Kidney tubule cell (primary cell): Measurements from ENCODE around the gene TMEM167B.
"Not testable (repeated sequence)": the region's sequence is repeated elsewhere in the genome, so short reads cannot be mapped to it uniquely, and the experiment has no call there.

Experiments used
- DNase-seq: peaks from one replicate; pipeline ENCODE4 v3.0.0-alpha.2; 2018; ENCODE audit warnings: low spot score

TMEM167B gene

GRCh38 chr1:109090196-109091077 is at the start of gene TMEM167B:
TMEM167B (plus strand) TSS chr1:109090764; CDS start chr1:109090873, 109 bp downstream.
- DNase-seq: peak; percentile 94

- peak; percentile 21 for DNase-seq
Measured at GRCh38 chr1:109040989-109041620, 49.5 kb upstream of the TMEM167B start.

GRCh38 chr1:109041621-109042468 is 48.7 kb upstream of the TMEM167B start, which contains the start of gene WDR47:
WDR47 (minus strand) TSS chr1:109042102; CDS start chr1:109023512, 18,590 bp downstream.
- peak; percentile 98 for DNase-seq

DNA sequence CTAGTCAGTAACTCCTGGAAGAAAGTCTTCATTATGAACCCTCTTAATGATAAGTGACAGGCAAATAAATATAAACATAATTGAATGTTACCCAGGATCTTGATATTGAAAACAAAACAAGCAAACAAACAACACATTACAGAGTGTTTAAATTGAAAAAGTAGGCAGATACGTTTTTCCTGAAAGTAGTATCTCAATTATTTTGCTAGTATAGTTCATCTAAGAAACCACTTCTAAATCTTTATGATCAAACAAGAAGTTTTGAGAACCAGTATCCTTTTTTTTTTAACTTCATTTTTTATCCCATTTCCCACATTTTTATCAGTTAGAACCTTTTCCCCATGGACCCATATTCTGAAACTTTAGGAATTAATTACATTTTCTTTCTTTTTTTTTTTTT is 45.0 kb upstream of the TMEM167B start:
- DNase-seq: no peak

GRCh38 chr1:109046671-109047070 is 43.9 kb upstream of the TMEM167B start:
- DNase-seq: no peak

GRCh38 chr1:109047339-109047738 is 43.2 kb upstream of the TMEM167B start:
- DNase-seq: no peak

GRCh38 chr1:109048335-109048734 is 42.2 kb upstream of the TMEM167B start:
- no peak for DNase-seq

- DNase-seq: peak; percentile 80
Measured at GRCh38 chr1:109050228-109050995, 40.2 kb upstream of the TMEM167B start.

DNA sequence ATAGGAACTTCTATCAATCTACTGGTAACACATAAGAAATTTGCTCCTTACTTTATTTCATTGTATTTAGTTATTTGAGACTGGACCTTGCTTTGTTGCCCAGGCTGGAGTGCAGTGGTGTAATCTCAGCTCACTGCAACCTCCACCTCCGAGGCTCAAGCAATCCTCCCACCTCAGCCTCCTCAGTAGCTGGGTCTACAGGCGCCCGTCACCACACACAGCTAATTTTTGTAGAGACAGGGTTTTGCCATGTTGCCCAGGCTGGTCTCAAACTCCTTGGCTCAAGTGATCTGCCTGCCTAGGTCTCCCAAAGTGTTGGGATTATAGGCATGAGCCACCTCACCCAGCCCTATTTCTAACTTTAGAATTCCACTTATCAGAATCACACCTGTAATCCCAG is 38.4 kb upstream of the TMEM167B start:
- DNase-seq: not testable (repeated sequence)

DNA sequence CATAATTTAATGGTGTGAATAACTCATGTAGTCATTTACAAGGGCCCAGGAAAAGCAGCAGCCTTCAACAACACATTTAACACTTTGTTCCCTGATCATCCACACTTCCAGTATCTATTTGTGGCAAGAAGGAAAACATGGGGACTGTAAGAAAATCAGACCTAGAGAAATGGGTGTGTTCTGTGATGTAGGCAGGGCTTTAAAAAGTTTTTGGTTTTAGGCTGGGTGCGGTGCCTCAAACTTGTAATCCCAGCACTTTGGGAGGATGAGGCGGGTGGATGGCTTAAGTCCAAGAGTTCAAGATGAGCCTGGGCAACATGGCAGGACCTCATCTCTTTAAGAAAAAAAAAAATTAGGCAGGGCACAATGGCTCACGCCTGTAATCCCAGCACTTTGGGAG is 34.5 kb upstream of the TMEM167B start:
- DNase-seq: no peak

- DNase-seq: no peak
Measured at GRCh38 chr1:109059026-109059425, 31.5 kb upstream of the TMEM167B start.

DNA sequence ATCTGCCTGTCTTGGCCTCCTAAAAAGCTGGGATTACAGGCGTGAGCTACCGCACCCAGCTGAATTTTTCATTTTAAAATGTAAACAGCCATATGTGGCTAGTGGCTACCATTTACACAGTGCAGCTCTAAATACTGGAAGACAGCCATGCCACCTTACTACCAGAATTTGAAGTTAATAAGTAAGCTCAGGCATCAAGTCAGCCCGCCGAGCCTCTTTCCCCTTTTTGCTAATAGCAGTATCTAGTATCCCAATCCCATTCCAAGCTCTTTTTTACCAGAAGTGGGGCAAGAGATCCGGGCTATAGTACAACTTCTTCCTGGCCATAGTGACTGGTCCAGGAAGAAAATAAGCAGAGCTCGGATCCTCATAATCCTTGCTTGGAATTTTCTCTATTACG is 29.9 kb upstream of the TMEM167B start:
- DNase-seq: no peak

- DNase-seq: no peak
Measured at GRCh38 chr1:109061183-109061582, 29.4 kb upstream of the TMEM167B start.

GRCh38 chr1:109065137-109065536 is 25.4 kb upstream of the TMEM167B start:
- no peak for DNase-seq

- no peak for DNase-seq
Measured at GRCh38 chr1:109067883-109068282, 22.7 kb upstream of the TMEM167B start.

DNA sequence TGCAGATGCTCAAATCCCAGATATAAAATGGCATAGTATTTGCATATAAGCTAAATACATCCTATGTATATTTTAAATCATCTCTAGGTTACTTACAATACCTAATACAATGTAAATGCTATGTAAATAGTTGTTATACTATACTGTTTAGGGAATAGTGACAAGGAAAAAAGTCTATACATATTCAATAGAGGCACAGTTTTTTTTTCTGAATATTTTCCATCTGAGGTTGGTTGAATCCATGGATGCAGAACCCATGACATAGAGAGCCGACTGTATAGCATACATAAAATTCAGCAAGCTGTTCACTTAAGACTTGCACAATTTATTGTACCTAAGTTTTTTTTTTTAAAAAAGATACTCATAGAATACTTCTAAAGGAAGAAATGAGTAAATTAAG is 21.3 kb upstream of the TMEM167B start:
- DNase-seq: no peak

GRCh38 chr1:109075531-109076490 is 14.8 kb upstream of the TMEM167B start, which contains the start of gene TAF13:
TAF13 (minus strand) TSS chr1:109076003; CDS start chr1:109075947, 56 bp downstream.
- peak; percentile 96 for DNase-seq

GRCh38 chr1:109078317-109078716 is 12.2 kb upstream of the TMEM167B start:
- no peak for DNase-seq

GRCh38 chr1:109079240-109079622 is 11.3 kb upstream of the TMEM167B start:
- DNase-seq: no peak

- no peak for DNase-seq
Measured at GRCh38 chr1:109080441-109081082, 10.0 kb upstream of the TMEM167B start.
